HepG2 (cell line): ENCODE measurements around the gene ZFAND2A. TPM values are rescaled to one million over a fixed set of nuclear protein-coding genes. Genes with fewer than 3 reads are reported as not detected.
A peak's percentile ranks its signal among the peaks of the same experiment; 100 is the strongest.

ENCODE experiments used
- CHD4 ChIP-seq: fragments of 200-600 bp; sonication (generic); IDR thresholded peaks from 2 replicates; pipeline ENCODE4 v1.7.0; 2017; ENCODE audit warnings: mild to moderate bottlenecking, low read length, borderline replicate concordance
- PPARG ChIP-seq: conservative IDR thresholded peaks from 2 replicates; pipeline ENCODE4 v1.6.1; 2016; ENCODE audit warnings: missing biosample characterization, missing genetic modification reagents
- SMYD3 ChIP-seq: sonication (generic); formaldehyde crosslinking; IDR thresholded peaks from 2 replicates; pipeline ENCODE4 v1.8.1; 2023; ENCODE audit warnings: mild to moderate bottlenecking, missing genetic modification reagents
- SP5 ChIP-seq: IDR thresholded peaks from 2 replicates; pipeline ENCODE4 v1.6.1; 2016; ENCODE audit warnings: low read depth, borderline replicate concordance
- SRSF4 ChIP-seq: fragments of 200-400 bp; formaldehyde crosslinking; IDR thresholded peaks from one replicate; pipeline ENCODE4 v1.6.1; 2018; ENCODE audit warnings: mild to moderate bottlenecking, low read depth, low read length, moderate library complexity; ENCODE audit not compliant: poor library complexity, severe bottlenecking
- TCF7L2 ChIP-seq: IDR thresholded peaks from 2 replicates; pipeline ENCODE4 v1.6.1; 2011; ENCODE audit warnings: mild to moderate bottlenecking, low read depth, low read length, moderate library complexity
- WIZ ChIP-seq: sonication (generic); formaldehyde crosslinking; IDR thresholded peaks from 2 replicates; pipeline ENCODE4 v1.5.1; 2020; ENCODE audit warnings: mild to moderate bottlenecking, missing genetic modification reagents
- ZNF484 ChIP-seq: sonication (generic); formaldehyde crosslinking; IDR thresholded peaks from 2 replicates; pipeline ENCODE4 v1.5.1; 2020; ENCODE audit warnings: mild to moderate bottlenecking, low read depth, missing genetic modification reagents, borderline replicate concordance
- ZNF724P ChIP-seq: sonication (generic); formaldehyde crosslinking; IDR thresholded peaks from 2 replicates; pipeline ENCODE4 v1.8.0; 2022; ENCODE audit warnings: missing genetic modification reagents, borderline replicate concordance
- polyA plus RNA-seq, 8 experiments: library from polyadenylated mRNA; depleted of rRNA in 3 of 8; stranded (reverse) in 7 of 8; unstranded in 1 of 8; fragments of >200 nt; fragmentation: Illumina TruSeq in 4 of 8; extraction: Trizol in 4 of 8; gene quantifications; 2 replicates each; pipeline versions ENCODE4 v1.2.1 to v1.2.3, GENCODE V29; 2011 to 2016; ENCODE audit warnings: low read depth in 4 of 8, missing spikeins in 1 of 8, mixed read lengths in 1 of 8; ENCODE audit not compliant: insufficient read depth in 1 of 8
- total RNA-seq, 5 experiments: library from RNA; depleted of rRNA; stranded (reverse); fragments of >200 nt; fragmentation: Illumina TruSeq; extraction: Trizol; gene quantifications; 2 replicates each; pipeline ENCODE4 v1.2.3, GENCODE V29; 2016; ENCODE audit warnings: low read depth in 1 of 5
- TF ChIP-seq, protein P1 (sequence below): sonication (generic); formaldehyde crosslinking; IDR thresholded peaks from 2 replicates; pipeline ENCODE4 v1.4.0; 2020; ENCODE audit warnings: missing genetic modification reagents
- TF ChIP-seq, protein P2 (sequence below): sonication (generic); formaldehyde crosslinking; IDR thresholded peaks from one replicate; pipeline ENCODE4 v1.5.1; 2020; ENCODE audit warnings: mild to moderate bottlenecking, missing genetic modification reagents; ENCODE audit errors: not compliant biosample characterization
- TF ChIP-seq, protein P3 (sequence below): sonication (generic); formaldehyde crosslinking; IDR thresholded peaks from 2 replicates; pipeline ENCODE4 v1.8.0; 2022; ENCODE audit warnings: low read depth, missing genetic modification reagents

Gene ZFAND2A
- total and polyA plus RNA-seq, 2 of the 13 experiments (the other 11 are each of a cell fraction or from before 2014, with no cell fraction given), result 140 to 153 TPM

DNA sequence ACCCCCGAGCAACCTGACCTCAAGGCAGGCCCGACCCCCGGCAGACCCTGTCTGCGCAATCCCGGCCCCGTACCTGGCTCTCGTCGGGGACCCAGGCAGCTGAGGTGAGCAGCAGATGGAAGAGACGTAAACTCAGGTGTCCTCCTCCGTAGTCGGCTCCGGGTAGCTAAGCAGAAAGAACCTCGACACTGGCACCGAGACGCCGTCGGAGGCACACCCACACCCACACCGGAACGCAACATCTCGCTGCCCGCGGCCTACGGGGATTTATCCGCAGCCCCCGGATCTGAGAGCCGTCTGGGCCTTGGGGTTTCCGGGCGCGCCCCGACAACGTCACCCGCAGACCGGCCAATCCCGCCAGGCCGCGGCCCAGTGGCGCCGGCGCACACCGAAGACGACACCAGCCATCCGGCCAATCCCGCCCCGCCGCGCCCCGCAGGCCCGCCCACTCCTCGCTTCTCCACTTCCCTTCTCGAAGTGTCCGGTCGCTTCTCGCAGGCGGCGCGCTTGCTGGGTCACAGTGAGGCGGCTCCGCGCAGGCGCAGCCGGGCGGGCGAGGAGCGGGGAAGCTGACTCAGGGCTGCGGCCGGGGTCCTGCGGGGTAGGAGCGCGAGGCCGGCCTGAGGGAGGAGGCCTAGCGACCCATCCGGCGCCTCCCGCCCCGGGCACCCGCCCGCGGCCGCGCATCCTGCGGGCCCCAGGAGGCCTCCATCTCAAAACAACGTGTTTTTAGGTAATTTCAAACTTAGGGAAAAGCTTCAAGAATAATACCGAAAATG is at the start of gene ZFAND2A (continued):
- TF ChIP-seq, protein P1, sequence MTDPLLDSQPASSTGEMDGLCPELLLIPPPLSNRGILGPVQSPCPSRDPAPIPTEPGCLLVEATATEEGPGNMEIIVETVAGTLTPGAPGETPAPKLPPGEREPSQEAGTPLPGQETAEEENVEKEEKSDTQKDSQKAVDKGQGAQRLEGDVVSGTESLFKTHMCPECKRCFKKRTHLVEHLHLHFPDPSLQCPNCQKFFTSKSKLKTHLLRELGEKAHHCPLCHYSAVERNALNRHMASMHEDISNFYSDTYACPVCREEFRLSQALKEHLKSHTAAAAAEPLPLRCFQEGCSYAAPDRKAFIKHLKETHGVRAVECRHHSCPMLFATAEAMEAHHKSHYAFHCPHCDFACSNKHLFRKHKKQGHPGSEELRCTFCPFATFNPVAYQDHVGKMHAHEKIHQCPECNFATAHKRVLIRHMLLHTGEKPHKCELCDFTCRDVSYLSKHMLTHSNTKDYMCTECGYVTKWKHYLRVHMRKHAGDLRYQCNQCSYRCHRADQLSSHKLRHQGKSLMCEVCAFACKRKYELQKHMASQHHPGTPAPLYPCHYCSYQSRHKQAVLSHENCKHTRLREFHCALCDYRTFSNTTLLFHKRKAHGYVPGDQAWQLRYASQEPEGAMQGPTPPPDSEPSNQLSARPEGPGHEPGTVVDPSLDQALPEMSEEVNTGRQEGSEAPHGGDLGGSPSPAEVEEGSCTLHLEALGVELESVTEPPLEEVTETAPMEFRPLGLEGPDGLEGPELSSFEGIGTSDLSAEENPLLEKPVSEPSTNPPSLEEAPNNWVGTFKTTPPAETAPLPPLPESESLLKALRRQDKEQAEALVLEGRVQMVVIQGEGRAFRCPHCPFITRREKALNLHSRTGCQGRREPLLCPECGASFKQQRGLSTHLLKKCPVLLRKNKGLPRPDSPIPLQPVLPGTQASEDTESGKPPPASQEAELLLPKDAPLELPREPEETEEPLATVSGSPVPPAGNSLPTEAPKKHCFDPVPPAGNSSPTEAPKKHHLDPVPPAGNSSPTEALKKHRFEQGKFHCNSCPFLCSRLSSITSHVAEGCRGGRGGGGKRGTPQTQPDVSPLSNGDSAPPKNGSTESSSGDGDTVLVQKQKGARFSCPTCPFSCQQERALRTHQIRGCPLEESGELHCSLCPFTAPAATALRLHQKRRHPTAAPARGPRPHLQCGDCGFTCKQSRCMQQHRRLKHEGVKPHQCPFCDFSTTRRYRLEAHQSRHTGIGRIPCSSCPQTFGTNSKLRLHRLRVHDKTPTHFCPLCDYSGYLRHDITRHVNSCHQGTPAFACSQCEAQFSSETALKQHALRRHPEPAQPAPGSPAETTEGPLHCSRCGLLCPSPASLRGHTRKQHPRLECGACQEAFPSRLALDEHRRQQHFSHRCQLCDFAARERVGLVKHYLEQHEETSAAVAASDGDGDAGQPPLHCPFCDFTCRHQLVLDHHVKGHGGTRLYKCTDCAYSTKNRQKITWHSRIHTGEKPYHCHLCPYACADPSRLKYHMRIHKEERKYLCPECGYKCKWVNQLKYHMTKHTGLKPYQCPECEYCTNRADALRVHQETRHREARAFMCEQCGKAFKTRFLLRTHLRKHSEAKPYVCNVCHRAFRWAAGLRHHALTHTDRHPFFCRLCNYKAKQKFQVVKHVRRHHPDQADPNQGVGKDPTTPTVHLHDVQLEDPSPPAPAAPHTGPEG (CRISPR knock-in tag), result 0 out of 2 replicates have a peak, but pooled peaks have one; percentile 27
- TF ChIP-seq SP5 (CRISPR knock-in tag), result peak; percentile 40; the same call in 1 of the 2 replicates
- no peak for TF ChIP-seq WIZ (CRISPR knock-in tag)
- TF ChIP-seq PPARG (CRISPR knock-in tag), result peak; percentile 34; the same call in 1 of the 2 replicates
- TF ChIP-seq, protein P2, sequence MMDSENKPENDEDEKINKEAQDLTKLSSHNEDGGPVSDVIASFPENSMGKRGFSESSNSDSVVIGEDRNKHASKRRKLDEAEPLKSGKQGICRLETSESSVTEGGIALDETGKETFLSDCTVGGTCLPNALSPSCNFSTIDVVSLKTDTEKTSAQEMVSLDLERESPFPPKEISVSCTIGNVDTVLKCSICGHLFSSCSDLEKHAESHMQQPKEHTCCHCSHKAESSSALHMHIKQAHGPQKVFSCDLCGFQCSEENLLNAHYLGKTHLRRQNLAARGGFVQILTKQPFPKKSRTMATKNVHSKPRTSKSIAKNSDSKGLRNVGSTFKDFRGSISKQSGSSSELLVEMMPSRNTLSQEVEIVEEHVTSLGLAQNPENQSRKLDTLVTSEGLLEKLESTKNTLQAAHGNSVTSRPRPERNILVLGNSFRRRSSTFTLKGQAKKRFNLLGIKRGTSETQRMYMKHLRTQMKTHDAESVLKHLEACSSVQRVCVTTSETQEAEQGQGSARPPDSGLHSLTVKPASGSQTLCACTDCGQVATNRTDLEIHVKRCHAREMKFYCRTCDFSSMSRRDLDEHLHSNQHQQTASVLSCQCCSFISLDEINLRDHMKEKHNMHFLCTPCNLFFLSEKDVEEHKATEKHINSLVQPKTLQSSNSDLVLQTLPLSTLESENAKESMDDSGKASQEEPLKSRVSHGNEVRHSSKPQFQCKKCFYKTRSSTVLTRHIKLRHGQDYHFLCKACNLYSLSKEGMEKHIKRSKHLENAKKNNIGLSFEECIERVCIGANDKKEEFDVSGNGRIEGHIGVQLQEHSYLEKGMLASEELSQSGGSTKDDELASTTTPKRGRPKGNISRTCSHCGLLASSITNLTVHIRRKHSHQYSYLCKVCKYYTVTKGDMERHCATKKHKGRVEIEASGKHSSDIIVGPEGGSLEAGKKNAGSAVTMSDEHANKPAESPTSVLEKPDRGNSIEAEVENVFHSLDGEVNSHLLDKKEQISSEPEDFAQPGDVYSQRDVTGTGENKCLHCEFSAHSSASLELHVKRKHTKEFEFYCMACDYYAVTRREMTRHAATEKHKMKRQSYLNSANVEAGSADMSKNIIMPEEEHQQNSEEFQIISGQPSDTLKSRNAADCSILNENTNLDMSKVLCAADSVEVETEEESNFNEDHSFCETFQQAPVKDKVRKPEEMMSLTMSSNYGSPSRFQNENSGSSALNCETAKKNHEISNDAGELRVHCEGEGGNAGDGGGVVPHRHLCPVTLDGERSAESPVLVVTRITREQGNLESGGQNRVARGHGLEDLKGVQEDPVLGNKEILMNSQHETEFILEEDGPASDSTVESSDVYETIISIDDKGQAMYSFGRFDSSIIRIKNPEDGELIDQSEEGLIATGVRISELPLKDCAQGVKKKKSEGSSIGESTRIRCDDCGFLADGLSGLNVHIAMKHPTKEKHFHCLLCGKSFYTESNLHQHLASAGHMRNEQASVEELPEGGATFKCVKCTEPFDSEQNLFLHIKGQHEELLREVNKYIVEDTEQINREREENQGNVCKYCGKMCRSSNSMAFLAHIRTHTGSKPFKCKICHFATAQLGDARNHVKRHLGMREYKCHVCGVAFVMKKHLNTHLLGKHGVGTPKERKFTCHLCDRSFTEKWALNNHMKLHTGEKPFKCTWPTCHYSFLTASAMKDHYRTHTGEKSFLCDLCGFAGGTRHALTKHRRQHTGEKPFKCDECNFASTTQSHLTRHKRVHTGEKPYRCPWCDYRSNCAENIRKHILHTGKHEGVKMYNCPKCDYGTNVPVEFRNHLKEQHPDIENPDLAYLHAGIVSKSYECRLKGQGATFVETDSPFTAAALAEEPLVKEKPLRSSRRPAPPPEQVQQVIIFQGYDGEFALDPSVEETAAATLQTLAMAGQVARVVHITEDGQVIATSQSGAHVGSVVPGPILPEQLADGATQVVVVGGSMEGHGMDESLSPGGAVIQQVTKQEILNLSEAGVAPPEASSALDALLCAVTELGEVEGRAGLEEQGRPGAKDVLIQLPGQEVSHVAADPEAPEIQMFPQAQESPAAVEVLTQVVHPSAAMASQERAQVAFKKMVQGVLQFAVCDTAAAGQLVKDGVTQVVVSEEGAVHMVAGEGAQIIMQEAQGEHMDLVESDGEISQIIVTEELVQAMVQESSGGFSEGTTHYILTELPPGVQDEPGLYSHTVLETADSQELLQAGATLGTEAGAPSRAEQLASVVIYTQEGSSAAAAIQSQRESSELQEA (CRISPR knock-in tag), result no peak
- TF ChIP-seq, protein P3, sequence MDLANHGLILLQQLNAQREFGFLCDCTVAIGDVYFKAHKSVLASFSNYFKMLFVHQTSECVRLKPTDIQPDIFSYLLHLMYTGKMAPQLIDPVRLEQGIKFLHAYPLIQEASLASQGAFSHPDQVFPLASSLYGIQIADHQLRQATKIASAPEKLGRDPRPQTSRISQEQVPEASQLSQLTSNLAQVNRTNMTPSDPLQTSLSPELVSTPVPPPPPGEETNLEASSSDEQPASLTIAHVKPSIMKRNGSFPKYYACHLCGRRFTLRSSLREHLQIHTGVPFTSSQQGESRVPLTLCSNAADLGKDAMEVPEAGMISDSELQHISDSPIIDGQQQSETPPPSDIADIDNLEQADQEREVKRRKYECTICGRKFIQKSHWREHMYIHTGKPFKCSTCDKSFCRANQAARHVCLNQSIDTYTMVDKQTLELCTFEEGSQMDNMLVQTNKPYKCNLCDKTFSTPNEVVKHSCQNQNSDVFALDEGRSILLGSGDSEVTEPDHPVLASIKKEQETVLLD (CRISPR knock-in tag), result peak; percentile 44; the same call in 1 of the 2 replicates
- no peak for TF ChIP-seq ZNF484
- no peak for TF ChIP-seq TCF7L2
- TF ChIP-seq CHD4, result no peak
- TF ChIP-seq SMYD3 (CRISPR knock-in tag), result no peak
- TF ChIP-seq SRSF4, result no peak
- TF ChIP-seq ZNF724P (CRISPR knock-in tag), result no peak
